IPS-18c (cell line): ENCODE results near the gene FAAP20.

Source experiments
- H3K4me3 ChIP-seq: 2 replicates; pipeline ENCODE4 v1.7.0; 2013; ENCODE audit warnings: low read depth, mild to moderate bottlenecking, low read length, moderate library complexity; ENCODE audit not compliant: insufficient read depth
- H3K9me3 ChIP-seq: one replicate; pipeline ENCODE4 v1.6.1; 2013; ENCODE audit warnings: mild to moderate bottlenecking, low read length, moderate library complexity; ENCODE audit not compliant: control insufficient read depth, insufficient read depth

Gene FAAP20

GRCh38 chr1:2176615-2177014 is 18.0 kb downstream of the FAAP20 start:
- Histone ChIP-seq H3K4me3 (no peak overlapping the region), H3K9me3 (peaks cover 2% of the 10 kb centered on the region)

GRCh38 chr1:2175681-2176454 is 18.7 kb downstream of the FAAP20 start:
- Histone ChIP-seq H3K9me3 (peaks cover 2% of the 10 kb centered on the region), H3K4me3 (no peak overlapping the region)

- H3K9me3 ChIP-seq = peaks cover 2% of the 10 kb centered on the region
- no peak overlapping the region for H3K4me3 ChIP-seq
Observed at GRCh38 chr1:2175055-2175414, 19.5 kb downstream of the FAAP20 start.

- no peak overlapping the region for H3K4me3 ChIP-seq
- H3K9me3 ChIP-seq = peaks cover 2% of the 10 kb centered on the region
Observed at GRCh38 chr1:2174348-2175054, 20.1 kb downstream of the FAAP20 start.

- no peak overlapping the region for H3K4me3 ChIP-seq
Observed at GRCh38 chr1:2173546-2174347, 20.8 kb downstream of the FAAP20 start.

GRCh38 chr1:2172551-2173146 is 21.9 kb downstream of the FAAP20 start:
- Histone ChIP-seq H3K9me3 (no peaks in the 10 kb centered on the region), H3K4me3 (no peak overlapping the region)

More at GRCh38 chr1:2173546-2174347, 20.8 kb downstream of the FAAP20 start:
- H3K9me3 ChIP-seq = peaks cover 2% of the 10 kb centered on the region

- no peaks in the 10 kb centered on the region for H3K9me3 ChIP-seq
Observed at GRCh38 chr1:2172012-2172411, 22.6 kb downstream of the FAAP20 start.

GRCh38 chr1:2170211-2170610 is 24.4 kb downstream of the FAAP20 start:
- Histone ChIP-seq H3K9me3 (no peaks in the 10 kb centered on the region), H3K4me3 (no peak overlapping the region)

More at GRCh38 chr1:2172012-2172411, 22.6 kb downstream of the FAAP20 start:
- no peak overlapping the region for H3K4me3 ChIP-seq

- Histone ChIP-seq H3K9me3 (no peaks in the 10 kb centered on the region), H3K4me3 (no peak overlapping the region)
Observed at GRCh38 chr1:2169200-2169836, 25.3 kb downstream of the FAAP20 start.

GRCh38 chr1:2168535-2168934 is 26.0 kb downstream of the FAAP20 start:
- H3K9me3 ChIP-seq = no peaks in the 10 kb centered on the region
- no peak overlapping the region for H3K4me3 ChIP-seq

GRCh38 chr1:2168090-2168489 is 26.5 kb downstream of the FAAP20 start:
- H3K9me3 ChIP-seq = no peaks in the 10 kb centered on the region
- H3K4me3 ChIP-seq = no peak overlapping the region

GRCh38 chr1:2166695-2167094 is 27.9 kb downstream of the FAAP20 start:
- no peak overlapping the region for H3K4me3 ChIP-seq
- no peaks in the 10 kb centered on the region for H3K9me3 ChIP-seq

GRCh38 chr1:2166254-2166653 is 28.3 kb downstream of the FAAP20 start:
- H3K4me3 ChIP-seq = no peak overlapping the region
- no peaks in the 10 kb centered on the region for H3K9me3 ChIP-seq

- no peaks in the 10 kb centered on the region for H3K9me3 ChIP-seq
- no peak overlapping the region for H3K4me3 ChIP-seq
Observed at GRCh38 chr1:2165646-2166045, 28.9 kb downstream of the FAAP20 start.

GRCh38 chr1:2163205-2163604 is 31.4 kb downstream of the FAAP20 start:
- H3K9me3 ChIP-seq = no peaks in the 10 kb centered on the region
- H3K4me3 ChIP-seq = no peak overlapping the region

- Histone ChIP-seq H3K4me3 (no peak overlapping the region), H3K9me3 (no peaks in the 10 kb centered on the region)
Observed at GRCh38 chr1:2160451-2161300, 33.9 kb downstream of the FAAP20 start.
